D341Med (cell line): ENCODE measurements around the gene SIRT7.
"Not testable (repeated sequence)": the region's sequence is repeated elsewhere in the genome, so short reads cannot be mapped to it uniquely, and the experiment has no call there.

Experiments used
- DNase-seq: peaks from one replicate; pipeline ENCODE4 v3.0.0; 2012; ENCODE audit warnings: low spot score

SIRT7 gene

DNA sequence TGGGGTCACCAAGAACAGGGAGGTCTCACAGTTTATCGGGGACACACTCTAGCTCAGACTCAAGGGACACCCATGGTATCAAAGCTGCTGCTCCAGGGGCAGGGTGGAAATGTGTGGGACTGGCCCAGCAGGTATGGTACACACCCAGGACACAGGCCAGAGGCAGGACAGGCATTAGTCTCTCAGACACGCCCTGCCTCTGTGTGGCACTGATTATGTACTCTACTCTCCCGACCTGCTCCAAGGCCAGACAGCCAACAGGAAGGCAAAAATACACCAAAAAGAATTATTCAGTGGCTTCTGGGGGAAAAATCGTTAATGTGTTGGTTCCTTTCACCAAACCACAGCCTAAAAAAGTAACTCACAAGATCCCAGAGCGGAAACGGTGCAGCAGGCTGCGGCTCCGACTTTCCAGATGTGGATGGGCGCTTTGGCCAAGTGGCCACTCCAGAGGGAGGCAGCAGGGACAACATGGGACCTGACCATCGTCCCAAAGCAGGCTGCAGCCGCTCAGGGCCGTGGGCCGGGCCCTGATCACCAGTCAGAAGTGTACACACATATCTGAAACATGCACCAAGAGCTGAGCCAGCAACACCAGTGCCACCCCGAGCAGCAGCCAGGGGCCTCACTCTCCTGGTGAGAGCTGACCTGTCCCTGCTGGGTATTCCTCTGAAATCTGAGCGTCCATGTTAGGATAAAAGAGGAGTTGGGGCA is 1.0 kb upstream of the SIRT7 start:
- DNase-seq: no peak

DNA sequence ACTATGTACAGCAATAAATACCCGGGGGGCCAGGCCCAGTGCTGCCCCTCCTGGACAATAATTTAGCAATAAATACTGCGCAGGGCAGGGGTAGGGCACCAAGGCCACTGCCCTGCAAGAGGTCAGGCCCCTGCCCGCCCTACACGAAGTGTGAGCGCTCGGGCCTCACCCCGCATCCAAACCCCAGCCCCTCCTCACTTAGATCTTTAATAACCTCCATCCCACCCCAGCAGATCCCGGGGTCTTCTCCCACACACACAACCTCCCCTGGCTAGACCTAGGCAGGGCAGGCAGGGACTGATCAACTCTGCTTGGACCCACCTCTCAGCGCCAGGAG is 325 bp upstream of the SIRT7 start:
- DNase-seq: not testable (repeated sequence)

GRCh38 chr17:81916234-81917001 is 1.6 kb downstream of the SIRT7 start:
- DNase-seq: no peak

- no peak for DNase-seq
Observed at GRCh38 chr17:81915331-81915730, 2.6 kb downstream of the SIRT7 start.

DNA sequence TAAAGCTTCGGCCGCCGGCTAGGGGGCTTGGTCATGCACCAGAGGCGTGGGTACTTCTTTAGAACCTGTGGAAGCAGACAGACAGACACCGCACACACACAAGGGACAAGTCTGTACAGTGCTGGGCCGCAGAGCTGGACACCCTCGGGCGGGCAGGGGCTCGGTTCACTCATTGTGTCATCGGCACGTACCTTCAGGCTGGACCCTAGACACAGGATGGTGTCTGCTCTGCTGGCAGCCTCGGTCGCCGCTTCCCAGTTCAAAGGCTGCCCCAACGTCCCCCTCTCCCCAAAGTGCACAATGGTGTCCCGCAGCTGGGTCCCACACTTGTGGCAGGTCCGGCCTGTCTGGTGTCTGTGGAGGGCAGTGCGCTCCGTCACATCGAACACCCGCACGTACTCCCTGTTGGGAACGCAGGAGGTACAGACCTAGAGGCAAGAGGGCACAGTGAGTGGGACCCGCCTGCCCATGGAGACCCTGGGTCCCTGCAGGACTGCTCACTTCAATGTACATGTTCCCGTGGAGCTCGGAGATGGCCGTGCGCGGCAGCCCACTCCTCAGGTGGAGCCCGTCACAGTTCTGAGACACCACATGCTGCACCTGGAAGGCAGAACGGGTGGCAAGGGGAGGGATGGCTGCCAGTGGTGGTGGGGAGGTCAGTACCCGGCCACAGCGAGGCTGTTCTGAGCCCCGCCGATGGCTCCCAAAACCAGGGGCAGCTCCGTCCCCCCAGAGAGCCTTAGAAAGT is 3.7 kb downstream of the SIRT7 start:
- DNase-seq: no peak

DNA sequence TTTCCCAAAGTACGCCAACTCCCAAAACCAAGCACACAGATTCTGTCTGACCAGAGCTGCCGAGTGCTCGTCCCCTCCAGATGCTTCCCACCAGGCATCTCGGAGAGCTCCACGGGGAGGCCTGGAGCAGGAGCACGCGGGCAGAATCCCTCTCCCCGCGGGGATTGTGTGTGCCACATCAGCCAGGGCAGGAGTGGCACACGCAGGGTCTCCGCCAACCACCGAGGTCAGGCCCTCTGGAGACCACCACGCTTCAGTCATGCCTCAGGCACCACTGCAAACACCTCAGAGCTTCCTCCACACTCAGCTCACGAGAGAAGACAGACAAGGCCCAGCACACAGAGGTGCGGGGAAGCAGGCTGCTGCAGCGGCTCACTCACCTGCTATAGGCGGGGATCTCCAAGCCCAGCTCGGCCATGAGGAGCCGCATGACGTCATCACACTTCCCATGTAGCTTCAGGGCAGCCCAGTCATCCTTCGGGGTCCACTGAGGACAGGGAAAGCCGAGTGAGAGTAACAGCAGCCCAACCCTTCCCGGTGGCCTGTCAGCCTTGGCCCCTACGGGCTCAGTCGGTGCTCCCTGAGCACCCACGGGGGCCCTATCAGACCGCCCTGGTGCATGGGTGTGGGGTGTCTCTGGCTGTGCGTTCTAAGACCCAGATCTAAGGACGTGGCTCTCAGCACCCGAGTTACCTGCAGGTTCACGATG is 4.4 kb downstream of the SIRT7 start:
- DNase-seq: no peak

GRCh38 chr17:81912441-81913309 is 5.3 kb downstream of the SIRT7 start:
- no peak for DNase-seq

DNA sequence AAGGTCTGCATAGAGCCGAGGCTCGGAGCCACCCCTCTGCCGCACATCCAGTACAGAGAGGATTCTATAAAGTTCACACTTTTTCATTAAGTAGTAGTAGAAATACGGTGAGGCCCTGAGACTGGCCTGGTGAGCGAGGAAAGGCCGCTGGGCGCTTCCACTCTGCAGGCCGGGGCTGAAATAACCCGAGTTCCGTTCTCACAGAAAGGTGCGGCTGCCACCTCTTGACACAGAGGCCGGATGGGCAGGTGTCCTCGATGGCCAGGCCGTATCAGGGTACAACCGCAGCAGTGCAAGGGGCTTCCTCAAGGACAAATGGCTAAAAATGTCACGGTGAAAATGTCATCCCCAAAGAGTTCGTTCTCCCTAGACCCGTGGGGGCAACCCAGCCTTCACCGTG is 6.0 kb downstream of the SIRT7 start:
- no peak for DNase-seq

- DNase-seq: peak; percentile 100
Observed at GRCh38 chr17:81911277-81911961, 6.6 kb downstream of the SIRT7 start, which contains the start of gene PCYT2. Gene PCYT2 (minus strand): TSS chr17:81911399. CDS start chr17:81911355, 44 bp downstream.

DNA sequence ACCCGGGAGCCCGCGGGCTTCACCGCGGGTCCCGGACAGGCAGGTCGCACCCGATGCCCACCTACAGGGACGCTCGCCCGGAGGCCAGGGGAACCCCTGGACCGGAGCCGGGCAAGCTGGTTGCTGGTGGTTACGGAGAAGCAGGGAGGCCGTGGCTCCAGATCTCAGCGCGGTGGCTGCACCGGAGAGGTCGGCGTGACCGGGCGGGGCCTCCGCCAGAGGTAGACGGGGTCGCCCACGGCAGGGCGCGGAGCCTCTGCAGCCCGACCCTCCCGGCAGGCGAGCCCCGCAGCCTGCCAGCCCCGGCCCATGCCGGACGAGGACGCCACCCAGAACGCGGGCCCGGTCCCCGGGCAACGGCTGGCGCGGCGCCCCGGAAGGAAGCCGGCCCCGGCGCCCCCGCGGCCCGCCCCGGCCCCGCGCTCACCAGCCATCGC is 7.1 kb downstream of the SIRT7 start:
- DNase-seq: no peak

GRCh38 chr17:81909966-81910839 is 7.8 kb downstream of the SIRT7 start:
- no peak for DNase-seq

- DNase-seq: no peak
Observed at GRCh38 chr17:81909231-81909630, 8.7 kb downstream of the SIRT7 start.

DNA sequence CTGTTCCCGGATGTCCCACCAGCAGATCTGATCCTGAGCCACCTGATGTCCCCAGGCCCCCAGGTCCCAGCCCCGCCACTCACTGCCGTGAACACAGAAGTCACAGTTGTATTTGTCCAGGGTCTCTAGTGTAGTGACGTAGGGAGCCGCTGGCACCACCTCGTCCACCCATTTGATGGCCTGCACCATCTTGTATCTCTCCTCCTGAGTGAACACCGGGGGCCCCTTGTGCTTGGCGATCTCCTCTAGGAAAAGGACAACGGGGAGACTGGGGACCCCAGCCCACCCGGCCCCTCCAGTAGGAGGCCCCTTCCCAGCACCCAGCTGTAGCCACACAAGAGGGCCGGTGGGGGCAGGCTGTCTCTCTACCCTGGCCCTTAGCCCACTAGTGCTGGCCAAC is 9.2 kb downstream of the SIRT7 start:
- DNase-seq: no peak

GRCh38 chr17:81907219-81908145 is 10.5 kb downstream of the SIRT7 start:
- DNase-seq: no peak

- DNase-seq: peak; percentile 69
Observed at GRCh38 chr17:81906476-81907218, 11.3 kb downstream of the SIRT7 start.

DNA sequence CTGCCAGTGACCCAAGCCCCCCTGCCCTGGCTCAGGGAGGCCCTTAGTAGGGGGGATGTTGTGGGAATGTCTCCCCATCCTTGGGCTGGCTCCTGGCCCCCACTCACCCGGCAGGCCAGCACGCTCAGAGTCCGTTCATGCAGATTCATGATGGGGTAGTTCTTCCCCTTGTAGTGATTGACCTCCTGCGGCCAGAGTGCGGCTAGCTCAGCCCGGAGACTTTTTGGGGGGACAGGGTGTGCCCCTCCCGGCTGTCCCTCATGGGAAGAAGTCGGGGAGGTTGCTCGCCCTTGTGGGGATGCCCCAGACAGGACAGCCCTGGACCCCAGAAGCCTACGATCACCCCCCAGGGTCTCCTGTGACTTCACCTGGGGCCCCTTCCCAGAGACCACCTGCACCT is 12.0 kb downstream of the SIRT7 start:
- DNase-seq: no peak

GRCh38 chr17:81905424-81905875 is 12.5 kb downstream of the SIRT7 start:
- DNase-seq: no peak
